H1 (cell line): ENCODE results near the gene ARHGAP15. TPM values are rescaled to one million over a fixed set of nuclear protein-coding genes. Genes with fewer than 3 reads are reported as not detected.

Experiments used
- CTCF ChIA-PET: fragments of 300-600 bp; sonication (Branson Sonifier 250); formaldehyde crosslinking; loops from one replicate; lab custom pipeline; 2021; ENCODE audit not compliant: partially characterized antibody; lab: Charles Lee
- POLR2A ChIA-PET: fragments of 300-600 bp; sonication (Branson Sonifier 250); formaldehyde crosslinking; loops from one replicate; lab custom pipeline; 2021; ENCODE audit warnings: inconsistent platforms; ENCODE audit not compliant: partially characterized antibody; lab: Charles Lee
- DNase-seq, 2 experiments: peaks; one replicate each; pipeline versions ENCODE4 v3.0.0 to v3.0.0-alpha.2; 2010 to 2022; ENCODE audit warnings: low spot score in 2 of 2, low read depth in 1 of 2, mixed read lengths in 1 of 2
- FAIRE-seq: peaks from 2 replicates; lab custom pipeline; 2011; peaks lifted over from hg19 to GRCh38; lab: Jason Lieb, UNC
- H2AFZ ChIP-seq: 2 replicates; pipeline ENCODE4 v1.8.1; 2012; ENCODE audit warnings: low read length, inconsistent platforms
- H2AK5ac ChIP-seq: 2 replicates; pipeline ENCODE4 v1.6.1; 2013; ENCODE audit warnings: low read depth, low read length
- H2BK120ac ChIP-seq: replicated peaks from 2 replicates; pipeline ENCODE3; 2013; ENCODE audit warnings: low read depth, low read length, inconsistent platforms
- H2BK12ac ChIP-seq: 2 replicates; pipeline ENCODE4 v1.6.1; 2013; ENCODE audit warnings: low read depth, low read length
- H2BK15ac ChIP-seq: 2 replicates; pipeline ENCODE4 v1.6.1; 2013; ENCODE audit warnings: low read length
- H2BK20ac ChIP-seq: 2 replicates; pipeline ENCODE4 v1.6.1; 2013; ENCODE audit warnings: low read length
- H2BK5ac ChIP-seq: 2 replicates; pipeline ENCODE4 v1.6.1; 2013; ENCODE audit warnings: low read depth, low read length
- H3K14ac ChIP-seq: 2 replicates; pipeline ENCODE4 v1.6.1; 2013; ENCODE audit warnings: inconsistent platforms; ENCODE audit not compliant: insufficient read length
- H3K18ac ChIP-seq: 2 replicates; pipeline ENCODE4 v1.6.1; 2013; ENCODE audit warnings: low read length; ENCODE audit errors: extremely low read depth
- H3K23ac ChIP-seq: 2 replicates; pipeline ENCODE4 v1.6.1; 2013; ENCODE audit warnings: inconsistent platforms; ENCODE audit not compliant: insufficient read length
- H3K23me2 ChIP-seq: 2 replicates; pipeline ENCODE4 v1.6.1; 2013; ENCODE audit warnings: low read depth, low read length
- H3K27ac ChIP-seq: 2 replicates; pipeline ENCODE4 v1.6.1; 2011; ENCODE audit warnings: low read depth, low read length, inconsistent platforms
- H3K27me3 ChIP-seq, 4 experiments: replicated peaks in 1 of 4; 1 replicate in 1 of 4; 2 replicates in 3 of 4; pipeline versions ENCODE4 v1.6.1 to v1.8.1; 2011 to 2013; ENCODE audit warnings: low read length in 3 of 4, mild to moderate bottlenecking in 3 of 4, inconsistent platforms in 2 of 4, mixed read lengths in 2 of 4, moderate library complexity in 1 of 4; ENCODE audit not compliant: control insufficient read depth in 3 of 4, insufficient read depth in 3 of 4; ENCODE audit errors: extremely low read depth in 1 of 4
- H3K36me3 ChIP-seq, 4 experiments: 2 replicates each; pipeline versions ENCODE4 v1.6.1 to v1.8.1; 2011 to 2013; ENCODE audit warnings: mild to moderate bottlenecking in 4 of 4, low read length in 3 of 4, moderate library complexity in 2 of 4, control low read depth in 1 of 4, inconsistent platforms in 1 of 4; ENCODE audit not compliant: insufficient read depth in 4 of 4, control insufficient read depth in 2 of 4
- H3K4ac ChIP-seq: replicated peaks from 2 replicates; pipeline ENCODE3; 2013; ENCODE audit warnings: low read length, low read depth, mixed read lengths, inconsistent platforms; ENCODE audit not compliant: insufficient read length
- H3K4me1 ChIP-seq, 4 experiments: replicated peaks in 1 of 4; 1 replicate in 1 of 4; 2 replicates in 3 of 4; pipeline versions ENCODE4 v1.6.1 to v1.8.1; 2011 to 2013; ENCODE audit warnings: low read length in 3 of 4, inconsistent platforms in 2 of 4, mixed read lengths in 1 of 4; ENCODE audit not compliant: insufficient read depth in 4 of 4, control insufficient read depth in 3 of 4
- H3K4me2 ChIP-seq, 2 experiments: 2 replicates each; pipeline versions ENCODE4 v1.6.1 to v1.8.1; 2011 to 2013; ENCODE audit warnings: low read depth in 2 of 2, low read length in 2 of 2, control low read depth in 1 of 2, inconsistent platforms in 1 of 2, mild to moderate bottlenecking in 1 of 2; ENCODE audit not compliant: insufficient read depth in 1 of 2
- H3K4me3 ChIP-seq, 4 experiments: fragments of 200-600, 300-600 bp in 1 of 4; sonication (generic), shearing (Covaris generic), sonication (Bioruptor Twin) in 1 of 4; 2 replicates each; pipeline versions ENCODE4 v1.5.1 to v1.8.1; 2011 to 2016; ENCODE audit warnings: low read length in 4 of 4, low read depth in 3 of 4, control low read depth in 2 of 4, inconsistent platforms in 2 of 4, mild to moderate bottlenecking in 2 of 4, mixed read lengths in 1 of 4, moderate library complexity in 1 of 4; ENCODE audit not compliant: insufficient read depth in 2 of 4; ENCODE audit errors: extremely low read depth in 1 of 4
- H3K56ac ChIP-seq: replicated peaks from 2 replicates; pipeline ENCODE3; 2013; ENCODE audit warnings: low read depth, mild to moderate bottlenecking, mixed read lengths, low read length, inconsistent platforms; ENCODE audit not compliant: insufficient read length
- H3K79me1 ChIP-seq: 2 replicates; pipeline ENCODE4 v1.6.1; 2013; ENCODE audit warnings: low read depth, low read length, control low read depth
- H3K79me2 ChIP-seq, 2 experiments: 2 replicates each; pipeline versions ENCODE4 v1.6.1 to v1.8.1; 2012 to 2013; ENCODE audit warnings: low read length in 2 of 2, mild to moderate bottlenecking in 2 of 2, inconsistent platforms in 1 of 2; ENCODE audit not compliant: insufficient read depth in 2 of 2, control insufficient read depth in 1 of 2
- H3K9ac ChIP-seq, 4 experiments: replicated peaks in 1 of 4; 1 replicate in 1 of 4; 2 replicates in 3 of 4; pipeline versions ENCODE4 v1.6.1 to v1.8.1; 2011 to 2013; ENCODE audit warnings: low read depth in 3 of 4, low read length in 3 of 4, control low read depth in 2 of 4, mild to moderate bottlenecking in 2 of 4, moderate library complexity in 2 of 4, inconsistent platforms in 1 of 4; ENCODE audit errors: extremely low read depth in 1 of 4
- H3K9me3 ChIP-seq, 2 experiments: 2 replicates each; pipeline versions ENCODE4 v1.6.1 to v1.8.1; 2012 to 2013; ENCODE audit warnings: mild to moderate bottlenecking in 2 of 2, moderate library complexity in 2 of 2, control low read depth in 1 of 2, inconsistent platforms in 1 of 2, low read depth in 1 of 2, low read length in 1 of 2, mixed read lengths in 1 of 2; ENCODE audit not compliant: insufficient read depth in 2 of 2
- H4K20me1 ChIP-seq, 2 experiments: replicated peaks in 1 of 2; 2 replicates each; pipeline versions ENCODE3 to v1.8.1; 2011 to 2013; ENCODE audit warnings: inconsistent platforms in 2 of 2, low read length in 2 of 2, mild to moderate bottlenecking in 1 of 2; ENCODE audit not compliant: insufficient read depth in 2 of 2, control insufficient read depth in 1 of 2
- H4K5ac ChIP-seq: 2 replicates; pipeline ENCODE4 v1.6.1; 2013; ENCODE audit warnings: low read length, low read depth, mixed read lengths, inconsistent platforms; ENCODE audit not compliant: insufficient read length
- H4K8ac ChIP-seq: 2 replicates; pipeline ENCODE4 v1.8.0; 2013; ENCODE audit warnings: mild to moderate bottlenecking, moderate library complexity, low read length, inconsistent platforms; ENCODE audit not compliant: insufficient read depth; ENCODE audit errors: extremely low read depth
- H4K91ac ChIP-seq: replicated peaks from 2 replicates; pipeline ENCODE3; 2013; ENCODE audit warnings: low read length, mixed read lengths, inconsistent platforms; ENCODE audit not compliant: insufficient read length
- BCL11A ChIP-seq, 2 experiments: IDR thresholded peaks; one replicate each; pipeline ENCODE4 v1.6.1; 2011; ENCODE audit warnings: low read depth in 2 of 2, low read length in 2 of 2, mild to moderate bottlenecking in 2 of 2
- CHD2 ChIP-seq: IDR thresholded peaks from 2 replicates; pipeline ENCODE4 v1.6.1; 2012; ENCODE audit warnings: low read length, improper control_type of control experiment
- HDAC6 ChIP-seq: IDR thresholded peaks from one replicate; pipeline ENCODE4 v1.7.1; 2012; ENCODE audit warnings: low read depth, mild to moderate bottlenecking, inconsistent platforms, low read length, moderate library complexity
- JUN ChIP-seq: IDR thresholded peaks from 2 replicates; pipeline ENCODE4 v1.6.1; 2011; ENCODE audit warnings: low read depth, mild to moderate bottlenecking, improper control_type of control experiment, low read length
- NANOG ChIP-seq: IDR thresholded peaks from 2 replicates; pipeline ENCODE4 v1.6.1; 2011; ENCODE audit warnings: low read length, low read depth, mild to moderate bottlenecking, inconsistent platforms; ENCODE audit not compliant: insufficient read depth, poor library complexity, severe bottlenecking
- NRF1 ChIP-seq: IDR thresholded peaks from 2 replicates; pipeline ENCODE4 v1.6.1; 2011; ENCODE audit warnings: mild to moderate bottlenecking, low read depth, low read length, improper control_type of control experiment
- RXRA ChIP-seq: IDR thresholded peaks from 2 replicates; pipeline ENCODE4 v1.6.1; 2011; ENCODE audit warnings: low read depth, mild to moderate bottlenecking, low read length, moderate library complexity; ENCODE audit not compliant: insufficient read depth
- SP1 ChIP-seq: IDR thresholded peaks from 2 replicates; pipeline ENCODE4 v1.6.1; 2011; ENCODE audit warnings: low read depth, low read length
- SRF ChIP-seq: IDR thresholded peaks from 2 replicates; pipeline ENCODE4 v1.6.1; 2011; ENCODE audit warnings: mild to moderate bottlenecking, low read depth, low read length, moderate library complexity
- SUZ12 ChIP-seq: fragments of 200-600 bp; sonication (generic); IDR thresholded peaks from 2 replicates; pipeline ENCODE4 v1.6.1; 2012; ENCODE audit warnings: mild to moderate bottlenecking, inconsistent platforms, low read length, moderate library complexity, mixed read lengths
- WGBS, 2 experiments: shearing (Covaris generic) in 1 of 2; methylation state at CpG; one replicate each; pipeline versions ENCODE4 v1.1.6 to v1.1.7; 2013 to 2015; ENCODE audit warnings: low lambda C conversion rate in 2 of 2, mixed read lengths in 2 of 2, inconsistent platforms in 1 of 2, low coverage in 1 of 2, missing lambda C conversion rate in 1 of 2; ENCODE audit not compliant: insufficient replicate concordance in 2 of 2, insufficient coverage in 1 of 2, insufficient read length in 1 of 2; ENCODE audit errors: extremely low coverage in 1 of 2, missing lambda C conversion rate in 1 of 2; 5-methylcytosine and 5-hydroxymethylcytosine counted together
- polyA plus RNA-seq, 7 experiments: library from polyadenylated mRNA; depleted of rRNA in 3 of 7; stranded (reverse) in 5 of 7; unstranded in 2 of 7; fragments of >200 nt in 5 of 7; fragments of 200-250 nt in 2 of 7; gene quantifications; 1 replicate in 5 of 7; 2 replicates in 1 of 7; 4 replicates in 1 of 7; pipeline versions ENCODE4 v1.2.1 to v1.2.3, GENCODE V29; 2011 to 2013; ENCODE audit warnings: missing spikeins in 2 of 7, mixed read lengths in 2 of 7
- total RNA-seq: library from RNA; stranded (reverse); fragmentation: NEBNext Ultra II Directional; extraction: Animal tissue kit (Norgen Biotek cat#: 25700); gene quantifications from 2 replicates; pipeline ENCODE4 v1.2.1, GENCODE V29; 2021
- TF ChIP-seq, protein P1 (sequence below), 3 experiments: IDR thresholded peaks; 1 replicate in 2 of 3; 2 replicates in 1 of 3; pipeline versions ENCODE4 v1.5.1 to v1.6.1; 2011; ENCODE audit warnings: low read length in 3 of 3, mild to moderate bottlenecking in 3 of 3, inconsistent platforms in 2 of 3, low read depth in 1 of 3, moderate library complexity in 1 of 3; ENCODE audit not compliant: insufficient read depth in 1 of 3; ENCODE audit errors: control extremely low read depth in 1 of 3
- TF ChIP-seq, protein P2 (sequence below): IDR thresholded peaks from 2 replicates; pipeline ENCODE4 v1.6.1; 2011; ENCODE audit warnings: low read depth, mild to moderate bottlenecking, low read length; ENCODE audit not compliant: insufficient read depth

The ARHGAP15 gene
- total and polyA plus RNA-seq, 2 of the 8 experiments (the other 6 are each of a cell fraction or from before 2014, with no cell fraction given): not detected

DNA sequence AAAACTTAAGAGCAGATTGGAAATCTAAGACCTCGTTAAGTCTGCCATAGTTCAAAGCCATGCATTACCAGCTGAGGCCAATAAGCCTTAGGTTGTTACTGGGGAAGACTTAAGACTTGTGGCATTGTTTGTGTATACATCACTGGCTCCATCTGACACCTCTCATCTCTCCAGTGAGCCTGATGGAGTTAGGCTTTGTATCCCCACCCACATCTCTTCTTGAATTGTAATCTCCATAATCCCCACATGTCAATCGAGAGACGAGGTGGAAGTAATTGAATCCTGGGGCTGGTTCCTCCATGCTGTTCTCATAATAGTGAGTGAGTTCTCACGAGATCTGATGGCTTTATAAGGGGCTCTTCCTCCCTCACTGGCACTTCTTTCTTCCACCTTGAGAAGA is 404.6 kb downstream of the ARHGAP15 start:
- no peak overlapping the region for H3K23ac ChIP-seq
- no peaks in the 10 kb centered on the region for H3K23me2 ChIP-seq
- CTCF ChIA-PET: interaction anchor here (0.9 kb wide), 1 partner anchor 19 kb away, joined by 3 read pairs; no protein-coding TSS in a partner anchor
- no peak overlapping the region for H3K9ac ChIP-seq
- H3K4ac ChIP-seq: no peak overlapping the region
- H4K5ac ChIP-seq: no peak overlapping the region
- H2BK120ac ChIP-seq: no peak overlapping the region
- H3K79me2 ChIP-seq: no peaks in the 10 kb centered on the region
- no peaks in the 10 kb centered on the region for H3K36me3 ChIP-seq
- no peak overlapping the region for H4K8ac ChIP-seq
- no peaks in the 10 kb centered on the region; a peak in 1 of 7 replicates for H3K27me3 ChIP-seq
- H4K20me1 ChIP-seq: no peaks in the 10 kb centered on the region
- no peak overlapping the region for H3K56ac ChIP-seq
- H4K91ac ChIP-seq: no peak overlapping the region
- no peak overlapping the region for H2BK15ac ChIP-seq
- H2BK5ac ChIP-seq: no peak overlapping the region
- no peak overlapping the region for H2BK12ac ChIP-seq
- H2AK5ac ChIP-seq: no peak overlapping the region
- WGBS, 2 experiments: 93% methylated on average over 4 of the region's 4 CpGs; no CpG with 5 or more reads in 1 of the 2 experiments
- FAIRE-seq (no peak), DNase-seq (no peak)
- H3K9me3 ChIP-seq: no peaks in the 10 kb centered on the region
- POLR2A ChIA-PET: no interaction called here
- H2AFZ ChIP-seq: peak overlapping the region; percentile 32; the same call in 1 of the 2 replicates
- no peak overlapping the region for H2BK20ac ChIP-seq
- H3K79me1 ChIP-seq: no peaks in the 10 kb centered on the region
- H3K14ac ChIP-seq: no peak overlapping the region
- no peak overlapping the region for H3K4me2 ChIP-seq
- no peaks in the 10 kb centered on the region for H3K4me1 ChIP-seq
- H3K4me3 ChIP-seq: no peak overlapping the region
- no peak overlapping the region for H3K27ac ChIP-seq
- no peak overlapping the region for H3K18ac ChIP-seq
- no peak for TF ChIP-seq NRF1
- TF ChIP-seq, protein P1, sequence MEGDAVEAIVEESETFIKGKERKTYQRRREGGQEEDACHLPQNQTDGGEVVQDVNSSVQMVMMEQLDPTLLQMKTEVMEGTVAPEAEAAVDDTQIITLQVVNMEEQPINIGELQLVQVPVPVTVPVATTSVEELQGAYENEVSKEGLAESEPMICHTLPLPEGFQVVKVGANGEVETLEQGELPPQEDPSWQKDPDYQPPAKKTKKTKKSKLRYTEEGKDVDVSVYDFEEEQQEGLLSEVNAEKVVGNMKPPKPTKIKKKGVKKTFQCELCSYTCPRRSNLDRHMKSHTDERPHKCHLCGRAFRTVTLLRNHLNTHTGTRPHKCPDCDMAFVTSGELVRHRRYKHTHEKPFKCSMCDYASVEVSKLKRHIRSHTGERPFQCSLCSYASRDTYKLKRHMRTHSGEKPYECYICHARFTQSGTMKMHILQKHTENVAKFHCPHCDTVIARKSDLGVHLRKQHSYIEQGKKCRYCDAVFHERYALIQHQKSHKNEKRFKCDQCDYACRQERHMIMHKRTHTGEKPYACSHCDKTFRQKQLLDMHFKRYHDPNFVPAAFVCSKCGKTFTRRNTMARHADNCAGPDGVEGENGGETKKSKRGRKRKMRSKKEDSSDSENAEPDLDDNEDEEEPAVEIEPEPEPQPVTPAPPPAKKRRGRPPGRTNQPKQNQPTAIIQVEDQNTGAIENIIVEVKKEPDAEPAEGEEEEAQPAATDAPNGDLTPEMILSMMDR (IDR thresholded peaks at IDR 0.05; ENCODE audit: control extremely low read depth in 1 of 3, insufficient read depth in 1 of 3, low read depth in 1 of 3, low read length in 3 of 3): no peak
- no peak for TF ChIP-seq HDAC6
- TF ChIP-seq JUN: no peak
- no peak for TF ChIP-seq RXRA
- TF ChIP-seq, protein P2, sequence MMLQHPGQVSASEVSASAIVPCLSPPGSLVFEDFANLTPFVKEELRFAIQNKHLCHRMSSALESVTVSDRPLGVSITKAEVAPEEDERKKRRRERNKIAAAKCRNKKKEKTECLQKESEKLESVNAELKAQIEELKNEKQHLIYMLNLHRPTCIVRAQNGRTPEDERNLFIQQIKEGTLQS: no peak
- TF ChIP-seq SP1: no peak
- no peak for TF ChIP-seq CHD2
- no peak for TF ChIP-seq NANOG
- no peak for TF ChIP-seq BCL11A (IDR thresholded peaks at IDR 0.05; ENCODE audit: low read depth in 2 of 2, low read length in 2 of 2)
- no peak for TF ChIP-seq SUZ12
- TF ChIP-seq SRF: no peak
